Astrocyte (in vitro differentiated cells and primary cell): ENCODE measurements around the gene UBE4B. TPM values are rescaled to one million over a fixed set of nuclear protein-coding genes. Genes with fewer than 3 reads are reported as not detected.

Experiments
- DNase-seq: peaks from one replicate; pipeline ENCODE4 v3.0.0-alpha.2; 2010; ENCODE audit warnings: low read depth
- FAIRE-seq: peaks from 2 replicates; lab custom pipeline; 2011; peaks lifted over from hg19 to GRCh38; lab: Jason Lieb, UNC
- H2AFZ ChIP-seq: 2 replicates; pipeline ENCODE4 v1.6.0; 2012; ENCODE audit warnings: low read depth, low read length, inconsistent platforms
- H3K27ac ChIP-seq: 2 replicates; pipeline ENCODE4 v1.5.1; 2011; ENCODE audit warnings: low read depth, low read length, inconsistent platforms
- H3K27me3 ChIP-seq: 2 replicates; pipeline ENCODE4 v1.6.0; 2011; ENCODE audit warnings: low read length, inconsistent platforms; ENCODE audit not compliant: insufficient read depth
- H3K36me3 ChIP-seq: 2 replicates; pipeline ENCODE4 v1.5.1; 2011; ENCODE audit warnings: low read length, inconsistent platforms; ENCODE audit not compliant: insufficient read depth
- H3K4me1 ChIP-seq: 2 replicates; pipeline ENCODE4 v1.5.1; 2011; ENCODE audit warnings: low read length, inconsistent platforms; ENCODE audit not compliant: insufficient read depth
- H3K4me2 ChIP-seq: 2 replicates; pipeline ENCODE4 v1.6.0; 2012; ENCODE audit warnings: low read length, inconsistent platforms
- H3K4me3 ChIP-seq: 2 replicates; pipeline ENCODE4 v1.5.1; 2011; ENCODE audit warnings: low read depth, mild to moderate bottlenecking, low read length, inconsistent platforms; ENCODE audit not compliant: insufficient read depth
- H3K79me2 ChIP-seq: 2 replicates; pipeline ENCODE4 v1.6.0; 2012; ENCODE audit warnings: mild to moderate bottlenecking, low read length, inconsistent platforms; ENCODE audit not compliant: insufficient read depth
- H3K9ac ChIP-seq: 2 replicates; pipeline ENCODE4 v1.6.0; 2012; ENCODE audit warnings: mild to moderate bottlenecking, low read length, inconsistent platforms
- H3K9me3 ChIP-seq: 2 replicates; pipeline ENCODE4 v1.5.1; 2012; ENCODE audit warnings: low read depth, mild to moderate bottlenecking, low read length, inconsistent platforms; ENCODE audit not compliant: insufficient read depth
- H4K20me1 ChIP-seq: 2 replicates; pipeline ENCODE4 v1.6.0; 2012; ENCODE audit warnings: low read length, inconsistent platforms; ENCODE audit not compliant: insufficient read depth
- H3K27ac Mint-ChIP-seq: one replicate; pipeline ENCODE4 v1.8.0; 2021; ENCODE audit warnings: mild to moderate bottlenecking, mixed read lengths; ENCODE audit not compliant: unreplicated experiment
- H3K27me3 Mint-ChIP-seq: one replicate; pipeline ENCODE4 v1.8.0; 2021; ENCODE audit warnings: low read depth, mixed read lengths; ENCODE audit not compliant: unreplicated experiment
- H3K36me3 Mint-ChIP-seq: one replicate; pipeline ENCODE4 v1.8.0; 2021; ENCODE audit warnings: low read depth, mixed read lengths; ENCODE audit not compliant: unreplicated experiment
- H3K4me1 Mint-ChIP-seq: one replicate; pipeline ENCODE4 v1.8.0; 2021; ENCODE audit warnings: low read depth, mixed read lengths; ENCODE audit not compliant: unreplicated experiment
- H3K4me3 Mint-ChIP-seq: one replicate; pipeline ENCODE4 v1.8.0; 2021; ENCODE audit warnings: mild to moderate bottlenecking, moderate library complexity, mixed read lengths; ENCODE audit not compliant: unreplicated experiment
- H3K9me3 Mint-ChIP-seq: one replicate; pipeline ENCODE4 v1.8.0; 2021; ENCODE audit warnings: mild to moderate bottlenecking, mixed read lengths; ENCODE audit not compliant: unreplicated experiment
- EZH2 ChIP-seq: IDR thresholded peaks from 2 replicates; pipeline ENCODE4 v1.6.1; 2012; ENCODE audit warnings: mild to moderate bottlenecking, low read length, inconsistent platforms; ENCODE audit not compliant: insufficient read depth
- total RNA-seq: library from RNA; stranded (reverse); gene quantifications from 2 replicates; pipeline ENCODE4 v1.2.1, GENCODE V29; 2021
- TF ChIP-seq, protein P1 (sequence below): IDR thresholded peaks from 2 replicates; pipeline ENCODE4 v1.5.1; 2011; ENCODE audit warnings: low read depth, mild to moderate bottlenecking, inconsistent platforms, low read length, moderate library complexity; ENCODE audit not compliant: insufficient read depth

The UBE4B gene
- total RNA-seq, 1 donor from 2014 or later: 41.5 TPM

DNA sequence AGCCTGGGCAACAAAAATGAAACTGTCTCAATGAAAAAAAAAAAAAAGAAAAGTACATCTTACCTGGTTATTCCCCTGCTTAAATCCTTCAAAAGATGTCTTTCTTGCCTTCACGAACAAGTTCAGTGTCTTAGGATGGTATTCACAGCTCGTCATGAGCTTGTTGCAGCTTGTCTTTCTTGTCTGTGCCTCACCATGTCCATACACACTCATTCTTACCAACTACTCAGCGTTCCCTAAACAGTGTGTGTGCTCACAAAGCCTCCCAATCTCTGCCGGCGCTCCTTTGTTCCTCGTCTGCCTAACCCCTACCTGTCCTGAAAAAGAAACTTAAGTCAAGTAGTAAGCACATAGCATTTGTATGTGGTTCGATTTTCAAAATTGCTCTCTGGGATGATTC lies 31.1 kb downstream of the UBE4B start:
- FAIRE-seq: no peak
- TF ChIP-seq, protein P1, sequence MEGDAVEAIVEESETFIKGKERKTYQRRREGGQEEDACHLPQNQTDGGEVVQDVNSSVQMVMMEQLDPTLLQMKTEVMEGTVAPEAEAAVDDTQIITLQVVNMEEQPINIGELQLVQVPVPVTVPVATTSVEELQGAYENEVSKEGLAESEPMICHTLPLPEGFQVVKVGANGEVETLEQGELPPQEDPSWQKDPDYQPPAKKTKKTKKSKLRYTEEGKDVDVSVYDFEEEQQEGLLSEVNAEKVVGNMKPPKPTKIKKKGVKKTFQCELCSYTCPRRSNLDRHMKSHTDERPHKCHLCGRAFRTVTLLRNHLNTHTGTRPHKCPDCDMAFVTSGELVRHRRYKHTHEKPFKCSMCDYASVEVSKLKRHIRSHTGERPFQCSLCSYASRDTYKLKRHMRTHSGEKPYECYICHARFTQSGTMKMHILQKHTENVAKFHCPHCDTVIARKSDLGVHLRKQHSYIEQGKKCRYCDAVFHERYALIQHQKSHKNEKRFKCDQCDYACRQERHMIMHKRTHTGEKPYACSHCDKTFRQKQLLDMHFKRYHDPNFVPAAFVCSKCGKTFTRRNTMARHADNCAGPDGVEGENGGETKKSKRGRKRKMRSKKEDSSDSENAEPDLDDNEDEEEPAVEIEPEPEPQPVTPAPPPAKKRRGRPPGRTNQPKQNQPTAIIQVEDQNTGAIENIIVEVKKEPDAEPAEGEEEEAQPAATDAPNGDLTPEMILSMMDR: no peak
- no peak for TF ChIP-seq EZH2
- peaks cover 64% of the 10 kb centered on the region for H3K79me2 ChIP-seq

GRCh38 chr1:10064416-10065343 lies 31.9 kb downstream of the UBE4B start:
- Histone ChIP-seq H3K9ac (peak overlapping the region; percentile 6), H3K4me2 (peak overlapping the region; percentile 47), H2AFZ (no peak overlapping the region), H3K27me3 (no peaks in the 10 kb centered on the region), H3K4me1 (peaks cover 24% of the 10 kb centered on the region), H3K27ac (peak overlapping the region; percentile 10), H3K4me3 (no peak overlapping the region), H3K9me3 (no peaks in the 10 kb centered on the region), H4K20me1 (peaks cover 70% of the 10 kb centered on the region), H3K79me2 (peaks cover 56% of the 10 kb centered on the region), H3K36me3 (no peaks in the 10 kb centered on the region)
- Mint-ChIP-seq H3K9me3 (no peaks in the 10 kb centered on the region), H3K4me3 (peak overlapping the region; percentile 7), H3K36me3 (peaks cover 2% of the 10 kb centered on the region), H3K27ac (peak overlapping the region; percentile 1), H3K27me3 (no peaks in the 10 kb centered on the region), H3K4me1 (peaks cover 22% of the 10 kb centered on the region)
- DNase-seq: no peak
- no peak for TF ChIP-seq EZH2
- TF ChIP-seq, protein P1: no peak
- FAIRE-seq: no peak

More for the DNA sequence above, 31.1 kb downstream of the UBE4B start:
- Mint-ChIP-seq H3K9me3 (no peaks in the 10 kb centered on the region), H3K27me3 (no peaks in the 10 kb centered on the region), H3K4me3 (no peak overlapping the region), H3K4me1 (peaks cover 23% of the 10 kb centered on the region), H3K36me3 (peaks cover 7% of the 10 kb centered on the region), H3K27ac (no peak overlapping the region)
- no peak overlapping the region for H3K4me3 ChIP-seq
- H3K9ac ChIP-seq: no peak overlapping the region
- H3K4me1 ChIP-seq: peaks cover 24% of the 10 kb centered on the region
- H2AFZ ChIP-seq: no peak overlapping the region
- no peak overlapping the region for H3K4me2 ChIP-seq
- peaks cover 69% of the 10 kb centered on the region for H4K20me1 ChIP-seq
- H3K27ac ChIP-seq: no peak overlapping the region
- H3K27me3 ChIP-seq: no peaks in the 10 kb centered on the region
- H3K36me3 ChIP-seq: no peaks in the 10 kb centered on the region
- no peak for DNase-seq
- no peaks in the 10 kb centered on the region for H3K9me3 ChIP-seq

DNA sequence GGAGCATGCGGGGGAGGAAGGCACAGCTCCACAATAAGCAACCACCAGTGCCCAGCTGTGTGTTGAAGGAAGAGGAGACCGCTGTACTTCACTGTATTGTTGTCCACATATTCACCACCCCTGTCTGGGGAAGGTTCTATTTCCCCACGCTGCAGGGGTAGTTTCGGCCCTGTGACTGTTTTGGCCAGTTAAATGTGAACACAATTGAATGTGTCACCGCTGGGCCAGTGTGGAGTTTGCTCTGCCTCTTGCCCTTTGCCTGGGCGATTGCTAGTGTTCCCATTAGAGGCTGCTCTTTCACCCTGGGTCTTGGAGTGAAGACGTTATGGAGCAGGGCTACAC lies 32.6 kb downstream of the UBE4B start:
- Histone ChIP-seq H3K4me2 (peak overlapping the region; percentile 47), H3K4me3 (no peak overlapping the region), H3K27ac (peak overlapping the region; percentile 10), H3K9ac (peak overlapping the region; percentile 6), H3K9me3 (no peaks in the 10 kb centered on the region), H3K36me3 (no peaks in the 10 kb centered on the region), H4K20me1 (peaks cover 67% of the 10 kb centered on the region), H2AFZ (no peak overlapping the region), H3K27me3 (no peaks in the 10 kb centered on the region), H3K4me1 (peaks cover 24% of the 10 kb centered on the region), H3K79me2 (peaks cover 49% of the 10 kb centered on the region)
- Mint-ChIP-seq H3K9me3 (no peaks in the 10 kb centered on the region), H3K4me3 (no peak overlapping the region), H3K4me1 (peaks cover 22% of the 10 kb centered on the region), H3K36me3 (no peaks in the 10 kb centered on the region), H3K27ac (peak overlapping the region; percentile 60), H3K27me3 (no peaks in the 10 kb centered on the region)
- TF ChIP-seq, protein P1: no peak
- TF ChIP-seq EZH2: no peak
- DNase-seq (no peak), FAIRE-seq (no peak)
